Activated T-helper 1 cell treated with anti-CD3 and anti-CD28 coated beads, Interleukin-12 subunit alpha, Interleukin-12 subunit beta, Interleukin-2, Interleukin-4 antibody, amounts not matched to agents 30 ng/mL and 10 ng/mL and 1 ng/mL, durations not matched to agents 14 hours and 24 hours and 36 hours (primary cell): ENCODE data around the gene ESYT3. TPM values are rescaled to one million over a fixed set of nuclear protein-coding genes. Genes with fewer than 3 reads are reported as not detected.
"Not testable (repeated sequence)": the region's sequence is repeated elsewhere in the genome, so short reads cannot be mapped to it uniquely, and the experiment has no call there.

ENCODE experiments used
- DNase-seq: peaks from one replicate; pipeline ENCODE4 v3.0.0; 2021; ENCODE audit warnings: low spot score
- H3K27ac Mint-ChIP-seq: one replicate; pipeline ENCODE4 v1.8.0; 2021; ENCODE audit warnings: mild to moderate bottlenecking, mixed read lengths
- H3K27me3 Mint-ChIP-seq: one replicate; pipeline ENCODE4 v1.8.0; 2022; ENCODE audit warnings: mild to moderate bottlenecking, moderate library complexity, mixed read lengths; ENCODE audit not compliant: insufficient read depth
- H3K36me3 Mint-ChIP-seq: one replicate; pipeline ENCODE4 v1.8.0; 2021; ENCODE audit warnings: low read depth, mixed read lengths
- H3K4me1 Mint-ChIP-seq: one replicate; pipeline ENCODE4 v1.8.0; 2021; ENCODE audit warnings: low read depth, mixed read lengths
- H3K4me3 Mint-ChIP-seq: one replicate; pipeline ENCODE4 v1.8.0; 2021; ENCODE audit warnings: mild to moderate bottlenecking, moderate library complexity, mixed read lengths
- H3K9me3 Mint-ChIP-seq: one replicate; pipeline ENCODE4 v1.8.0; 2021; ENCODE audit warnings: mixed read lengths
- intact Hi-C: fragments of 100-400 bp; cut with micrococcal nuclease; formaldehyde crosslinking; loops from one replicate; pipeline ENCODE4 v1.15.1; 2024
- total RNA-seq: library from RNA; stranded (reverse); gene quantifications from 2 replicates; pipeline ENCODE4 v1.2.3, GENCODE V29; 2022

ESYT3 gene
- total RNA-seq, 1 donor from 2014 or later = 0.44 TPM

DNA sequence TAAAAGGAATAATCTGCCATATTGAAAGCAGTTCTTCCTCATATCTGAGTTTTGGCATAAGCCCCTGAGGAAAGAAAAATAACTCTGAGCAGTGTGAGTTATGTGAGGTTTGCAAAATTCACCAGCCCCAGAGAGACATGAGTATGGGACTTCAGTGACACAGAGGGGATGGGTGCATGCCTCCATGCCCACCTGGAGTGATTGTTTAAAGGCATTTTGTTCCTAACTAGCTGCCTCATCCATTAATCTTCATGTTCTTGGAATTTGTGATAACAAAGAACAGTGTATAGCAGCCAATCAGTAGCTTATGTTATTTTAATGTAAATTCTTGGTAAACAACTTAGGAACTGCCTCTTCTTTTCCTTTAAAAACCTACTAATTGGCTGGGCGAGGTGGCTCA lies 11.1 kb upstream of the ESYT3 start:
- no peak overlapping the region for H3K27ac Mint-ChIP-seq
- H3K36me3 Mint-ChIP-seq = no peaks in the 10 kb centered on the region
- H3K27me3 Mint-ChIP-seq = peaks cover 12% of the 10 kb centered on the region
- no peaks in the 10 kb centered on the region for H3K4me1 Mint-ChIP-seq
- no peak overlapping the region for H3K4me3 Mint-ChIP-seq
- H3K9me3 Mint-ChIP-seq = no peaks in the 10 kb centered on the region
- intact Hi-C loops = no loop called here
- DNase-seq = no peak

GRCh38 chr3:138424323-138424722 lies 10.1 kb upstream of the ESYT3 start:
- Mint-ChIP-seq H3K36me3 (no peaks in the 10 kb centered on the region), H3K4me3 (no peak overlapping the region), H3K27me3 (peaks cover 11% of the 10 kb centered on the region), H3K9me3 (no peaks in the 10 kb centered on the region), H3K27ac (no peak overlapping the region), H3K4me1 (no peaks in the 10 kb centered on the region)
- intact Hi-C loops = no loop called here
- DNase-seq = no peak

DNA sequence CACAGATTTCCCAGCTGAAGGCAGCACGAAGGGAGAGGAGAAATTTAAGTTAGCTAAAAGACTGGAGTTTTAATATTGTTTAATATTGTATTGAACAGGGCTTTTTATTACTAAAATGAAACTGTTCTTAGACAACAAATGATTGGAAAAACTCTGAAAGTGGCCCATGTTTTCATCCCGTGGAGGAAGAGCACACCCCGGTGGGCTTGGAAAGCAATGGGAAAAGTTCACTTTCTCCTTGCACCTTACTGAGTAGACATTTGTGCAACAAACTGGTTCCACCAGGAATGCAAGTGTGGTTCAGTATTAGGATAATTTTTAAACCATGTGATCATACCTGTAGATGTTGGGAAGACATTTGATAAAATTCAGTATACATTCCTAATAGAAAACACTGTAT lies 8.2 kb upstream of the ESYT3 start:
- Mint-ChIP-seq H3K27ac (no peak overlapping the region), H3K9me3 (no peaks in the 10 kb centered on the region), H3K36me3 (no peaks in the 10 kb centered on the region), H3K4me3 (no peak overlapping the region), H3K27me3 (peaks cover 19% of the 10 kb centered on the region), H3K4me1 (no peaks in the 10 kb centered on the region)
- no peak for DNase-seq
- intact Hi-C loops = no loop called here

GRCh38 chr3:138426754-138427153 lies 7.7 kb upstream of the ESYT3 start:
- H3K27ac Mint-ChIP-seq, H3K9me3 Mint-ChIP-seq, H3K36me3 Mint-ChIP-seq, intact Hi-C loops, H3K4me1 Mint-ChIP-seq, DNase-seq, H3K4me3 Mint-ChIP-seq: not testable (repeated sequence)
- H3K27me3 Mint-ChIP-seq = peaks cover 24% of the 10 kb centered on the region

- no peak overlapping the region for H3K4me3 Mint-ChIP-seq
- DNase-seq = no peak
- peaks cover 5% of the 10 kb centered on the region for H3K4me1 Mint-ChIP-seq
- H3K9me3 Mint-ChIP-seq = no peaks in the 10 kb centered on the region
- intact Hi-C loops = loop anchor here (5.0 kb wide), 1 partner anchor 242 kb away; the partner anchor contains the start of gene ARMC8
- H3K36me3 Mint-ChIP-seq = no peaks in the 10 kb centered on the region
- H3K27ac Mint-ChIP-seq = no peak overlapping the region
- peaks cover 37% of the 10 kb centered on the region for H3K27me3 Mint-ChIP-seq
These were observed 4.8 kb upstream of the ESYT3 start for GRCh38 chr3:138429665-138430064.

DNA sequence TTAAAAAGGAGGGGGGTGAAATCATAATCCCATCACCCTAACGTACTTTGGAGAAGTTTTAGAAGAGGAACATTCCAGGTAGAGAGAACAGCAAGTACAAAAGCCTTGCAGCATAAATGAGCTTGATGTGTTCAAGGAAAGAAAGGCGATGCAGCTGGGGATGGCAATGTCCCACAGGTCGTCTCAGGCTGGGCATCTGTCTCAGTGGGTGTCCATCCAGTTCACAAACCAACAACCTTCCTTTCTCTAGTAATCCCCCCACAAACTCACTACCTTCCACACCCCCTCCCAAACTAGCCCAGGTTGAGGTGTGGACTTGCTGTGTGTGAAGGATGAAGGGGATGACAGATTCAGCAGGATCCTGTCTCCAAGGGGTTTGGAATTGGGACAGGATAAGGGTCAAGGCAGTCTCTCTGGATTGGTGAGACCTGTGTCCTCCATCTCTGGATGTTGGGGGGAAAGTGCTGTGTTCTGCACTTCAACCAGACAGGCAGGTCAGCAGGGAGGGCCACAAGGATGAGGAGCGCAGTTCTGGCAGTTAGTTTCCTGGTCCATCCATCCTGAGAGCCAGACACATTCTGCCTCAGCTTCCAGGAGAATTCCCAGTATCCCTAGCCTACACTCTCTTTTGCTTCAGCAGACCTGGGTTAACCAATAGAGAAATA lies 1.7 kb upstream of the ESYT3 start:
- no peaks in the 10 kb centered on the region for H3K9me3 Mint-ChIP-seq
- H3K36me3 Mint-ChIP-seq = no peaks in the 10 kb centered on the region
- no peak overlapping the region for H3K27ac Mint-ChIP-seq
- H3K27me3 Mint-ChIP-seq = peaks cover 54% of the 10 kb centered on the region
- no peak for DNase-seq
- peaks cover 5% of the 10 kb centered on the region for H3K4me1 Mint-ChIP-seq
- H3K4me3 Mint-ChIP-seq = peak overlapping the region; percentile 22
- intact Hi-C loops = loop anchor here (5.0 kb wide), 1 partner anchor 245 kb away; the partner anchor contains the start of gene ARMC8

GRCh38 chr3:138433892-138434275 lies 532 bp upstream of the ESYT3 start:
- intact Hi-C loops = loop anchor here (5.0 kb wide), 1 partner anchor 247 kb away; the partner anchor contains the start of gene ARMC8
- Mint-ChIP-seq H3K4me3 (peak overlapping the region; percentile 73), H3K36me3 (no peaks in the 10 kb centered on the region), H3K4me1 (peaks cover 5% of the 10 kb centered on the region), H3K9me3 (no peaks in the 10 kb centered on the region), H3K27ac (no peak overlapping the region), H3K27me3 (peaks cover 58% of the 10 kb centered on the region)
- DNase-seq = no peak

- peaks cover 53% of the 10 kb centered on the region for H3K27me3 Mint-ChIP-seq
- peaks cover 5% of the 10 kb centered on the region for H3K4me1 Mint-ChIP-seq
- peak overlapping the region; percentile 60 for H3K4me3 Mint-ChIP-seq
- no peaks in the 10 kb centered on the region for H3K36me3 Mint-ChIP-seq
- no peak overlapping the region for H3K27ac Mint-ChIP-seq
- intact Hi-C loops = loop anchor here (5.0 kb wide), 1 partner anchor 248 kb away; the partner anchor contains the start of gene ARMC8
- H3K9me3 Mint-ChIP-seq = no peaks in the 10 kb centered on the region
- DNase-seq = no peak
These were observed 708 bp downstream of the ESYT3 start for GRCh38 chr3:138434875-138435772.

GRCh38 chr3:138435840-138436239 lies 1.4 kb downstream of the ESYT3 start:
- Mint-ChIP-seq H3K27ac (no peak overlapping the region), H3K9me3 (no peaks in the 10 kb centered on the region), H3K27me3 (peaks cover 54% of the 10 kb centered on the region), H3K36me3 (no peaks in the 10 kb centered on the region), H3K4me3 (peak overlapping the region; percentile 60), H3K4me1 (peaks cover 5% of the 10 kb centered on the region)
- intact Hi-C loops = no loop called here
- no peak for DNase-seq

DNA sequence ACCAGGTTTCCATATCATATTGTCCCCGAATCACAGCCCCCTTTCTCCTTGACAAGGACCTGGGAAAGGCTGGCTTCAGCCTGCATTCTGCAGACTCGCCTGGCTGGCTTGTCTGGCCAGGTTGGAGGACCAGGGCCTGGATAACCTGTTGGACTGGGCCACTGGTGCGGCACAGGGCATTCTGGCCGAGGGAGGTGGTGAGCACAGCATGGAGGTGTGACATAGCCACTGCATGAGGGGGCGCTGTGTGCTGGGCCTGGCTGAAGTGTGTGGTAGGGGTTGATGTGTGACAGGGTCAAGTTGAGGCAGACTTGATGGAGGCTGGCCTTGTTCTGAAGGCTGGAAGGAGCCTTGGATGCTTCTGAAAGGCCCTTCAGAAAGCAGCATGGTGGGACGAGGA lies 2.9 kb downstream of the ESYT3 start:
- Mint-ChIP-seq H3K4me1 (peaks cover 5% of the 10 kb centered on the region), H3K27ac (no peak overlapping the region), H3K9me3 (no peaks in the 10 kb centered on the region), H3K4me3 (no peak overlapping the region), H3K27me3 (peaks cover 44% of the 10 kb centered on the region), H3K36me3 (no peaks in the 10 kb centered on the region)
- DNase-seq = no peak
- intact Hi-C loops = no loop called here

GRCh38 chr3:138438896-138439295 lies 4.5 kb downstream of the ESYT3 start:
- H3K36me3 Mint-ChIP-seq = no peaks in the 10 kb centered on the region
- H3K4me3 Mint-ChIP-seq = no peak overlapping the region
- H3K27ac Mint-ChIP-seq = no peak overlapping the region
- intact Hi-C loops = no loop called here
- no peaks in the 10 kb centered on the region for H3K9me3 Mint-ChIP-seq
- no peak for DNase-seq
- peaks cover 30% of the 10 kb centered on the region for H3K27me3 Mint-ChIP-seq
- peaks cover 3% of the 10 kb centered on the region for H3K4me1 Mint-ChIP-seq

DNA sequence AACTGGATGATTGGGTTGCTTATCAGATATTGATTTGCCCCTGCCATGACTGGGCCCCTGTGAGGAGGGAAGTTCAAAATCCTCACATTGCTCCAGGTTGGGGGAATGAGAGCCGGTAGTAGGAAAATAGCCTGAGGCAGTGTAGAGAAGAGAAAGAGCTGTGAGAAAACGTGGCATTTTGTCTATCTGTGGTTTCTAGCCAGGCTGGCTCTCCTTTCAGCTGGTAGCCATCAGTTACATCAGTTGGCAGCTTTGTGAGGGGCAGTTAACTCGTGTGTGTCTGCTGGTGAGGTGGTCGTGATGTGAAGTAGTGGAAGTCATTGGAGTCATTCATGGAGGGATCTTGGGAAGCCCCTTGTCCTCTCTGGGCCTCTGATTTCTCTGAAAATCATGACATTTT lies 5.2 kb downstream of the ESYT3 start:
- intact Hi-C loops = no loop called here
- Mint-ChIP-seq H3K27ac (no peak overlapping the region), H3K27me3 (peaks cover 29% of the 10 kb centered on the region), H3K9me3 (no peaks in the 10 kb centered on the region), H3K4me1 (no peaks in the 10 kb centered on the region), H3K36me3 (no peaks in the 10 kb centered on the region), H3K4me3 (no peak overlapping the region)
- DNase-seq = no peak

DNA sequence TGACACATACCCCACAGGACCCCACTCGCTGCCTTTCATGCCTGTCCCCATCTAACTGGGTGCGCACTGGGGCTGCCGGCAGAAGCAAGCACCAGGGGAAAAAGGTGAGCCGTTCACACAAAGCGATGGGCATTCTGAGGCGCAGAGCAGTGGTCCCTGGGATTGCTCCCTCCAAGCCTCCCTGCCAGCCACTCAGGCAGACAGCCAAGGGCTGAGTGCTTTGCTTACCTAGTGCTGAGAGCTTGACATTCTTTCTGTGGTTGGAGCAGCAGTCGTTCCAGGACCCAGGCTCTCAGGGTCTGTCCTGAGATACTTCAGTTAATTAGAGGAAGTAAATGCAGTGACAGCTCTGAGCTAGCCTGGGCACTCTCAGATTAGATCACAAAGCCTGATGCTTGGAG lies 5.7 kb downstream of the ESYT3 start:
- peaks cover 29% of the 10 kb centered on the region for H3K27me3 Mint-ChIP-seq
- H3K36me3 Mint-ChIP-seq = no peaks in the 10 kb centered on the region
- no peak overlapping the region for H3K4me3 Mint-ChIP-seq
- no peak overlapping the region for H3K27ac Mint-ChIP-seq
- no peak for DNase-seq
- intact Hi-C loops = no loop called here
- H3K4me1 Mint-ChIP-seq = no peaks in the 10 kb centered on the region
- no peaks in the 10 kb centered on the region for H3K9me3 Mint-ChIP-seq
